Heart left ventricle (tissue), 16 donors: Measurements from ENCODE around the gene PRELID3B. TPM values are rescaled to one million over a fixed set of nuclear protein-coding genes. Genes with fewer than 3 reads are reported as not detected.

Experiments
- ATAC-seq, 4 donors: fragments of 200-7000 bp; cut with Tn5 transposase; one replicate each; pipeline ENCODE4 v1.9.1; 2020 to 2022; ENCODE audit warnings: moderate library complexity in 4 of 4, mild to moderate bottlenecking in 3 of 4, moderate number of reproducible peaks in 1 of 4
- DNase-seq, 5 donors: peaks; one replicate each; pipeline ENCODE4 v3.0.0-alpha.2; 2020
- H3K27ac ChIP-seq, 12 donors: fragments of 200-600 bp; sonication (generic) in 4 of 12; one replicate each; pipeline versions ENCODE4 v1.5.0 to v1.8.0; 2016 to 2022; ENCODE audit warnings: mild to moderate bottlenecking in 2 of 12
- H3K27me3 ChIP-seq, 9 donors: fragments of 200-600 bp; sonication (generic) in 2 of 9; one replicate each; pipeline versions ENCODE4 v1.5.1 to v1.8.0; 2016 to 2022; ENCODE audit warnings: mild to moderate bottlenecking in 3 of 9
- H3K36me3 ChIP-seq, 9 donors: fragments of 200-600 bp; sonication (generic) in 2 of 9; one replicate each; pipeline versions ENCODE4 v1.5.0 to v1.8.0; 2018 to 2022; ENCODE audit warnings: mild to moderate bottlenecking in 2 of 9
- H3K4me1 ChIP-seq, 12 donors: fragments of 200-600 bp; sonication (generic) in 4 of 12; one replicate each; pipeline versions ENCODE4 v1.5.0 to v1.8.0; 2016 to 2022; ENCODE audit warnings: mild to moderate bottlenecking in 3 of 12
- H3K4me3 ChIP-seq, 12 donors: fragments of 200-600 bp; sonication (generic) in 4 of 12; one replicate each; pipeline versions ENCODE4 v1.5.0 to v1.8.0; 2017 to 2022; ENCODE audit warnings: mild to moderate bottlenecking in 9 of 12, moderate library complexity in 4 of 12
- H3K9me3 ChIP-seq, 12 donors: fragments of 200-600 bp; sonication (generic) in 4 of 12; one replicate each; pipeline versions ENCODE4 v1.5.0 to v1.8.0; 2016 to 2022; ENCODE audit warnings: mild to moderate bottlenecking in 1 of 12
- CTCF ChIP-seq, 12 donors: fragments of 200-600 bp; sonication (generic) in 4 of 12; IDR thresholded peaks; one replicate each; pipeline versions ENCODE4 v1.5.0 to v1.8.0; 2018 to 2022; ENCODE audit warnings: antibody characterized with exemption in 12 of 12, mild to moderate bottlenecking in 5 of 12
- POLR2A ChIP-seq, 2 donors: fragments of 450-650 bp; IDR thresholded peaks; one replicate each; pipeline ENCODE4 v1.6.1; 2017; ENCODE audit warnings: antibody characterized with exemption in 2 of 2, mild to moderate bottlenecking in 2 of 2, moderate library complexity in 2 of 2
- WGBS, 4 donors: extraction: QIAGEN DNeasy Blood & Tissue Kit in 2 of 4; methylation state at CpG; one replicate each; pipeline versions ENCODE4 v1.1.5 to v1.1.7; 2013 to 2018; 5-methylcytosine and 5-hydroxymethylcytosine counted together
- intact Hi-C, 10 donors: fragments of 100-400 bp; cut with DNase I; formaldehyde crosslinking; loops; one replicate each; pipeline versions ENCODE4 v1.11.1 to v1.14.2; 2022
- polyA plus RNA-seq, 2 donors: library from polyadenylated mRNA; stranded (reverse); fragments of 200-250 nt; gene quantifications; one replicate each; pipeline ENCODE4 v1.2.3, GENCODE V29; 2013
- total RNA-seq, 9 donors: library from RNA; depleted of rRNA in 2 of 9; stranded (reverse); fragments of >200 nt in 2 of 9; fragmentation: NEBNext Ultra II Directional in 3 of 9; extraction: Animal tissue kit (Norgen Biotek cat#: 25700) in 3 of 9; gene quantifications; one replicate each; pipeline versions ENCODE4 v1.1.0 to v1.2.4, GENCODE V29; 2016 to 2023
- donor health status: ischemic (EF 13 %, LVEDD 7.1; RV severe dilation, severe dysfunction).
- donor health status: healthy with polysubstance abuse.
- donor health status: DM: no; HTN: yes; CAD: no.
- donor health status: DM: no; HTN: no; CAD: no.
- donor health status: ischemic (EF 25% LVEDD 6.9; RV normal size, moderate dysfunction).
- donor health status: ischemic (EF 25% LVEDD 5.7; RV mildly dilated, moderate dysfunction).
- donor health status: healthy.
- donor health status: DM: yes; HTN: yes; CAD: no.
- donor health status: ischemic (EF 35%, LVEDD 5.7; RV mildly dilated, moderate dysfunction).
- donor health status: nonischemic (EF 11% LVEDD 7.7; RV severe dilation, severe dysfunction).
- donor health status: DM: yes; HTN: yes; CAD: no.
- donor health status: PGD.
- donor health status: ischemic (EF 29% LVEDD 5.4; RV normal size, mild dysfunction).
- donor health status: nonischemic (EF 23%, LVEDD 6.1; RV moderate dilation, normal function).

The PRELID3B gene
- total and polyA plus RNA-seq, 11 donors, result 14.1 to 51.0 (median 43.2) TPM

- intact Hi-C loops, result loop anchor here in 2 of 10 donors (5.0 kb wide), 1 partner anchor 135 kb away; no protein-coding TSS in a partner anchor
Observed at GRCh38 chr20:59026904-59027740, 15.5 kb downstream of the PRELID3B start.

GRCh38 chr20:59025511-59025910 lies 17.1 kb downstream of the PRELID3B start:
- no peak overlapping the region for H3K27ac ChIP-seq
- ATAC-seq, result no peak
- DNase-seq, result no peak
- no peak overlapping the region for H3K4me3 ChIP-seq
- intact Hi-C loops, result loop anchor here in 2 of 10 donors (5.0 kb wide), 1 partner anchor 133 kb away; no protein-coding TSS in a partner anchor
- TF ChIP-seq POLR2A (IDR thresholded peaks at IDR 0.05) (no peak), CTCF (IDR thresholded peaks at IDR 0.05) (no peak)
- no peaks in the 10 kb centered on the region for H3K9me3 ChIP-seq
- H3K36me3 ChIP-seq, result peaks cover 0 to 93% (median 82%) of the 10 kb centered on the region in 9 donors
- H3K4me1 ChIP-seq, result peaks cover 0 to 44% (median 32%) of the 10 kb centered on the region in 12 donors
- no peaks in the 10 kb centered on the region for H3K27me3 ChIP-seq
- WGBS, 4 donors, result 91 to 94% (median 92%) methylated on average over 4 of the region's 4 CpGs

More at GRCh38 chr20:59026904-59027740, 15.5 kb downstream of the PRELID3B start:
- TF ChIP-seq POLR2A (IDR thresholded peaks at IDR 0.05) (no peak), CTCF (IDR thresholded peaks at IDR 0.05) (no peak)
- Histone ChIP-seq H3K27me3 (no peaks in the 10 kb centered on the region), H3K4me1 (peaks cover 0 to 55% (median 41%) of the 10 kb centered on the region in 12 donors), H3K9me3 (no peaks in the 10 kb centered on the region), H3K4me3 (no peak overlapping the region), H3K27ac (no peak overlapping the region), H3K36me3 (peaks cover 0 to 89% (median 83%) of the 10 kb centered on the region in 9 donors)
- no peak for DNase-seq
- 78 to 89% (median 80%) methylated on average over 5 of the region's 5 CpGs for WGBS, 4 donors
- no peak for ATAC-seq

GRCh38 chr20:59025086-59025485 lies 17.5 kb downstream of the PRELID3B start:
- Histone ChIP-seq H3K36me3 (peaks cover 0 to 89% (median 78%) of the 10 kb centered on the region in 9 donors), H3K27ac (no peak overlapping the region), H3K4me1 (peaks cover 0 to 40% (median 28%) of the 10 kb centered on the region in 12 donors), H3K4me3 (no peak overlapping the region), H3K9me3 (no peaks in the 10 kb centered on the region), H3K27me3 (no peaks in the 10 kb centered on the region)
- intact Hi-C loops, result loop anchor here in 2 of 10 donors (5.0 kb wide), 1 partner anchor 133 kb away; no protein-coding TSS in a partner anchor
- peak in 2 of 4 donors; percentile 36 to 53 for ATAC-seq
- TF ChIP-seq POLR2A (IDR thresholded peaks at IDR 0.05), result no peak
- TF ChIP-seq CTCF (IDR thresholded peaks at IDR 0.05), result no peak
- WGBS, 4 donors, result 28 to 53% (median 40%) methylated on average over 2 of the region's 2 CpGs
- DNase-seq, result no peak

- Histone ChIP-seq H3K27ac (no peak overlapping the region), H3K4me1 (peaks cover 0 to 30% (median 18%) of the 10 kb centered on the region in 12 donors), H3K36me3 (peaks cover 0 to 79% (median 68%) of the 10 kb centered on the region in 9 donors), H3K27me3 (no peaks in the 10 kb centered on the region), H3K4me3 (no peak overlapping the region), H3K9me3 (no peaks in the 10 kb centered on the region)
- intact Hi-C loops, result no loop called here
- TF ChIP-seq POLR2A (IDR thresholded peaks at IDR 0.05) (no peak), CTCF (IDR thresholded peaks at IDR 0.05) (no peak)
- ATAC-seq (peak in 1 of 4 donors; percentile 25), DNase-seq (no peak)
- 96 to 97% (median 97%) methylated on average over 19 to 24 of the region's 24 CpGs for WGBS, 4 donors
Observed at GRCh38 chr20:59024111-59024530, 18.5 kb downstream of the PRELID3B start.
